ENCODE data around the gene PEX5L. TPM values are rescaled to one million over a fixed set of nuclear protein-coding genes. Genes with fewer than 3 reads are reported as not detected.

The PEX5L gene
- total RNA-seq, 2 experiments from 2014 or later, result not detected

DNA sequence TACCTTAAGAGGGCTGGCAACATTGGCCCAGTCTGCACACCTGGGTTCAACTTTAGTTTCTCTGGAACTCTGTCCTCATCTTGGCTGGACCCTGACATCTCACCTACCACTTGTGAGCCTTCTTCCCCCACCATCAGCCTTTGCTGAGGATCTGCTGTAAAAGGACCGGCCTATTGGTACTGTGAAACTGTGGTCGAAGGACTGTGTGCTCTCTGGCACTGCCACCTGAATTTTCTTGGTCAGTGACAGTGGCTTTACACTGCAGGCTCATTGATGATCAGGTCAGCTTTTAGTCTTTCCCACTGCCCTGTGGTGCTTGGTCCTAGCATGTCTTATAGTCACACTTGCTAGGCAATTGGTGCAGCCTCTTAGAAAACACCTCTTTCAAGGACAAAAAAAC is 86.9 kb downstream of the PEX5L start:
- ChIA-PET POLR2A (no interaction called here), CTCF (no interaction called here)
- TF ChIP-seq, protein P1, sequence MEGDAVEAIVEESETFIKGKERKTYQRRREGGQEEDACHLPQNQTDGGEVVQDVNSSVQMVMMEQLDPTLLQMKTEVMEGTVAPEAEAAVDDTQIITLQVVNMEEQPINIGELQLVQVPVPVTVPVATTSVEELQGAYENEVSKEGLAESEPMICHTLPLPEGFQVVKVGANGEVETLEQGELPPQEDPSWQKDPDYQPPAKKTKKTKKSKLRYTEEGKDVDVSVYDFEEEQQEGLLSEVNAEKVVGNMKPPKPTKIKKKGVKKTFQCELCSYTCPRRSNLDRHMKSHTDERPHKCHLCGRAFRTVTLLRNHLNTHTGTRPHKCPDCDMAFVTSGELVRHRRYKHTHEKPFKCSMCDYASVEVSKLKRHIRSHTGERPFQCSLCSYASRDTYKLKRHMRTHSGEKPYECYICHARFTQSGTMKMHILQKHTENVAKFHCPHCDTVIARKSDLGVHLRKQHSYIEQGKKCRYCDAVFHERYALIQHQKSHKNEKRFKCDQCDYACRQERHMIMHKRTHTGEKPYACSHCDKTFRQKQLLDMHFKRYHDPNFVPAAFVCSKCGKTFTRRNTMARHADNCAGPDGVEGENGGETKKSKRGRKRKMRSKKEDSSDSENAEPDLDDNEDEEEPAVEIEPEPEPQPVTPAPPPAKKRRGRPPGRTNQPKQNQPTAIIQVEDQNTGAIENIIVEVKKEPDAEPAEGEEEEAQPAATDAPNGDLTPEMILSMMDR (IDR thresholded peaks at IDR 0.05), result no peak
- H3K4me1 ChIP-seq (ENCODE audit: insufficient read depth, low read length), result no peaks in the 10 kb centered on the region
- H3K9me3 ChIP-seq (ENCODE audit: control insufficient read depth in 1 of 2, insufficient read depth in 1 of 2, low read length in 2 of 2), result no peaks in the 10 kb centered on the region
- peaks cover 0 to 6% of the 10 kb centered on the region in 2 experiments for H3K27me3 ChIP-seq (ENCODE audit: control insufficient read depth in 1 of 2, insufficient read depth in 2 of 2, low read length in 2 of 2)
- Mint-ChIP-seq H3K27ac (no peak overlapping the region), H3K9me3 (no peaks in the 10 kb centered on the region), H3K4me1 (ENCODE audit: low read depth) (no peaks in the 10 kb centered on the region), H3K36me3 (ENCODE audit: low read depth) (no peaks in the 10 kb centered on the region), H3K27me3 (peaks cover 29% of the 10 kb centered on the region), H3K4me3 (no peak overlapping the region)
- intact Hi-C loops (cut with DNase I, micrococcal nuclease), result no loop called here
- ATAC-seq (ENCODE audit: poor library complexity) (no peak), DNase-seq (no peak)
- no peaks in the 10 kb centered on the region for H3K36me3 ChIP-seq (ENCODE audit: insufficient read depth, low read length)
- no peak overlapping the region for H3K27ac ChIP-seq (ENCODE audit: low read depth in 1 of 2, low read length in 2 of 2)
- H3K4me3 ChIP-seq (ENCODE audit: low read length), result no peak overlapping the region

DNA sequence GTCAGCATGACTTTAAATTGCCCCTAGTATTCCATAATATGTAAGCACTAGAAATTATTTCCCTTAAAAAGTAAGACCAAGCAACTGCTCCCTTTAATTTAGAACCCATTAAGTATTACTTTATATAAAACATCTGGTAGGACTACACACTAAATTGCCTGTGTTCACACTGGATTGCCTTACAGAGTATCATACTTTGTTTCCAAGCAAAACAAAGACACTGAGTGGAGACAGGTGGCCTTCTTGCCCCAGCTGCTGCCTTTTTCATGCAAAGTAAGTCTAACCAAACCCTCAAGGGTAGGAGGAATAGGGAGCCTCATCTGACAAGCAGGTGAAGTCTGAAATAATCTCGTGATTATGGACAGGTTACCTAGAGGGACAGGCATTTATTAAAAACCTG is 87.3 kb downstream of the PEX5L start:
- Mint-ChIP-seq H3K4me3 (no peak overlapping the region), H3K4me1 (ENCODE audit: low read depth) (no peaks in the 10 kb centered on the region), H3K27ac (no peak overlapping the region), H3K27me3 (peaks cover 29% of the 10 kb centered on the region), H3K9me3 (no peaks in the 10 kb centered on the region), H3K36me3 (ENCODE audit: low read depth) (no peaks in the 10 kb centered on the region)
- CTCF ChIA-PET, result no interaction called here
- DNase-seq (no peak), ATAC-seq (ENCODE audit: poor library complexity) (no peak)
- Histone ChIP-seq H3K9me3 (ENCODE audit: control insufficient read depth in 1 of 2, insufficient read depth in 1 of 2, low read length in 2 of 2) (no peaks in the 10 kb centered on the region), H3K4me1 (ENCODE audit: insufficient read depth, low read length) (no peaks in the 10 kb centered on the region), H3K27me3 (ENCODE audit: control insufficient read depth in 1 of 2, insufficient read depth in 2 of 2, low read length in 2 of 2) (peaks cover 0 to 6% of the 10 kb centered on the region in 2 experiments), H3K36me3 (ENCODE audit: insufficient read depth, low read length) (no peaks in the 10 kb centered on the region), H3K27ac (ENCODE audit: low read depth in 1 of 2, low read length in 2 of 2) (no peak overlapping the region), H3K4me3 (ENCODE audit: low read length) (no peak overlapping the region)
- POLR2A ChIA-PET, result no interaction called here
- TF ChIP-seq, protein P1 (IDR thresholded peaks at IDR 0.05), result no peak
- intact Hi-C loops (cut with DNase I, micrococcal nuclease), result no loop called here

DNA sequence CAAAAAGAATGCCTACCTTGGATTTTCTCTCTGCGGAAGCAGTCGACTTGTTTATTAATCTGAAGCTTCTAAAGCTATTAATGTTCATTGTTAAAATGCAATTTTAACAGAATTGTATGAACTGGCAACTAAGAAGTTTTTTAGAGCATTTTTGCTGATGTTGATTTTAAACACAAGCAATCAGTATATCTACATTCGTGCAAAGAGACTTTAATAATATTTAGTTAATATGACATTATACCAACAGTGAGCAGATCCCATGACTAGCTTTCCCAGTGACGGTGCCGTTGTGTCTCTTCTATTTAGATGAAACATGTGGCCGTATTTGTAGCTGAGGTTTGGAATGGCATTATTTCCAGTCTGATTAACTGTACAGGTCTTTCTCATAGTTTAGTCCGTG is 88.0 kb downstream of the PEX5L start:
- no peak for DNase-seq
- H3K36me3 ChIP-seq (ENCODE audit: insufficient read depth, low read length), result no peaks in the 10 kb centered on the region
- Mint-ChIP-seq H3K4me1 (ENCODE audit: low read depth) (no peaks in the 10 kb centered on the region), H3K4me3 (no peak overlapping the region), H3K27me3 (peaks cover 29% of the 10 kb centered on the region), H3K9me3 (no peaks in the 10 kb centered on the region), H3K36me3 (ENCODE audit: low read depth) (no peaks in the 10 kb centered on the region), H3K27ac (no peak overlapping the region)
- intact Hi-C loops (cut with DNase I, micrococcal nuclease), result no loop called here
- H3K4me3 ChIP-seq (ENCODE audit: low read length), result no peak overlapping the region
- TF ChIP-seq, protein P1 (IDR thresholded peaks at IDR 0.05), result no peak
- H3K27me3 ChIP-seq (ENCODE audit: control insufficient read depth in 1 of 2, insufficient read depth in 2 of 2, low read length in 2 of 2), result peaks cover 0 to 6% of the 10 kb centered on the region in 2 experiments
- ChIA-PET CTCF (no interaction called here), POLR2A (no interaction called here)
- H3K4me1 ChIP-seq (ENCODE audit: insufficient read depth, low read length), result no peaks in the 10 kb centered on the region
- no peaks in the 10 kb centered on the region for H3K9me3 ChIP-seq (ENCODE audit: control insufficient read depth in 1 of 2, insufficient read depth in 1 of 2, low read length in 2 of 2)
- ATAC-seq (ENCODE audit: poor library complexity), result no peak
- H3K27ac ChIP-seq (ENCODE audit: low read depth in 1 of 2, low read length in 2 of 2), result no peak overlapping the region

Measured in CD4-positive, alpha-beta T cell (primary cell).